Activated CD4-positive, CD25-positive, alpha-beta regulatory T cell treated with anti-CD3 and anti-CD28 coated beads, Interleukin-2, amount 50 U/mL, for 16 hours (primary cell): ENCODE results near the gene NTHL1.

Experiments used
- DNase-seq: peaks from one replicate; pipeline ENCODE4 v3.0.0-alpha.2; 2020; ENCODE audit warnings: low read depth, low spot score

Gene NTHL1

DNA sequence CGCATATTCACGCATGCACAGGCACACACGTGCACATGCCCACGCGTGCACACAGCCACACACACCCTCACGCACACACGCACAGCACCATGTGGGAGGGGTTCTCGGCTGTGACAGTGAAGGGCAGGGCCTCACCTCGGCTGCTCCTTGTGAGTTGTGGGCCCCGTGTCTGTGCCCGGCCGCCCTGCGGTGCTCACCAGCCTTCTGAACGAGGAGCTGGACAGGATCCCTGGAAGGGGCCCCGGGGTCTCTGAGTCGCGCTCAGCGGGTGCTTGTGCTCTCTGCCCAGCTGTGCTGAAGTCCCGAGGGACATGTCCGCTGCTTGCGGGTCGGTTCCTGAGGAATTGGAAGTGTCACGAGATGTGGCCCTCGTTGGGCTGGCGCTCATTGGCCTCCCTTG lies 16.2 kb upstream of the NTHL1 start:
- DNase-seq, result no peak

GRCh38 chr16:2062801-2063200 lies 15.2 kb upstream of the NTHL1 start:
- no peak for DNase-seq

- DNase-seq, result no peak
Measured at GRCh38 chr16:2061526-2061925, 13.9 kb upstream of the NTHL1 start.

GRCh38 chr16:2061023-2061422 lies 13.4 kb upstream of the NTHL1 start:
- DNase-seq, result no peak

DNA sequence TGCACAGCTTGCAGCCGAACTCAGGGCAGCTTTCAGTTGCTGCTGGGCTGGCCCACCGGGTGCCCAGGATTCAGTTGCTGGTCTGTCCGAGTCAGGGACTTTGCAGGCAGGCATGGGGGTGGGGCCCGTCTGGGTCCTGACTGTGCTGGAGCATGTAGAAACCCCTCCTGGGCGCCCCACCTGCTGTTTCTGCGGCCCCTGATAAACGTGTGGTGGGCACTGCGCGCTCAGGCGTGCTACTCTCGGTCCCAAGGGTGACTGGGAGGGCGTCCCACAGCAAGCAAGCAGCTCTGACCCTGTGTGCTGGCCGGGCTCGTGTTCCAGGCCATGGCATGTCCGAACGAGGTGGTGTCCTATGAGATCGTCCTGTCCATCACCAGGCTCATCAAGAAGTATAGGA lies 12.7 kb upstream of the NTHL1 start:
- no peak for DNase-seq

DNA sequence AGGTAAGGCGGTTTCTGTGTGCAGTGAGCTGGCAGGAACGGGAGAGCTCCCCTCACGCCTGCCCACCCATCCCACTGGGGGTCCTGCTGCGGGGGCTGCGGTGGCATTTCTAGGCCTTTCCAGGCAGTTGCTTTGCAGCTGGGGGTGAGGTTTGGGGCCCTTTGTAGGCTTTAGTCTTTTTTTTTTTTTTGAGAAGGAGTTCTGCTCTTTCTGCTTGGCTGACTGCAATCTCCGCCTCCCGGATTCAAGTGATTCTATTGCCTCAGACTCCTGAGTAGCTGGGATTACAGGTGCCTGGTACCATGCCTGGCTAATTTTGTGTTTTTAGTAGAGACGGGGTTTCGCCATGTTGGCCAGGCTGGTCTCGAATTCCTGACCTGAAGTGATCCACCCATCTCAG lies 11.2 kb upstream of the NTHL1 start:
- no peak for DNase-seq

DNA sequence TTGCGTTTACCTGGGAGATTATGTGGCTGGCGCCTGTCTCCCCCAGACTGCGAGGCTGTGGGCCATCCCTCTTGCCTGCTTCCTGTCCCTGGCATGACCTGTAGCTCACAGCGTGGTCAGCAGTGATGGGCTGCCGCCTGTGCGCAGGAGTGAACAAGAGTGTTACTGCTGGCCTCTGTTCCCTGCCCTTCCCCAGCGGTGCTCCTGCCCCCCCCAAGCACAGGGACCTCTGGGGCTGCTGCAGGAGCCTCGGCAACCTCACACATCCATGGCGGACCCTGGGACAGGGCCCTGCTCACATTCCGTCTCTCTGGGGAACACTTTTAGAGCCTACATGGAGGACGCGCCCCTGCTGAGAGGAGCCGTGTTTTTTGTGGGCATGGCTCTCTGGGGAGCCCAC lies 10.8 kb upstream of the NTHL1 start:
- no peak for DNase-seq

GRCh38 chr16:2057438-2057837 lies 9.8 kb upstream of the NTHL1 start:
- no peak for DNase-seq

DNA sequence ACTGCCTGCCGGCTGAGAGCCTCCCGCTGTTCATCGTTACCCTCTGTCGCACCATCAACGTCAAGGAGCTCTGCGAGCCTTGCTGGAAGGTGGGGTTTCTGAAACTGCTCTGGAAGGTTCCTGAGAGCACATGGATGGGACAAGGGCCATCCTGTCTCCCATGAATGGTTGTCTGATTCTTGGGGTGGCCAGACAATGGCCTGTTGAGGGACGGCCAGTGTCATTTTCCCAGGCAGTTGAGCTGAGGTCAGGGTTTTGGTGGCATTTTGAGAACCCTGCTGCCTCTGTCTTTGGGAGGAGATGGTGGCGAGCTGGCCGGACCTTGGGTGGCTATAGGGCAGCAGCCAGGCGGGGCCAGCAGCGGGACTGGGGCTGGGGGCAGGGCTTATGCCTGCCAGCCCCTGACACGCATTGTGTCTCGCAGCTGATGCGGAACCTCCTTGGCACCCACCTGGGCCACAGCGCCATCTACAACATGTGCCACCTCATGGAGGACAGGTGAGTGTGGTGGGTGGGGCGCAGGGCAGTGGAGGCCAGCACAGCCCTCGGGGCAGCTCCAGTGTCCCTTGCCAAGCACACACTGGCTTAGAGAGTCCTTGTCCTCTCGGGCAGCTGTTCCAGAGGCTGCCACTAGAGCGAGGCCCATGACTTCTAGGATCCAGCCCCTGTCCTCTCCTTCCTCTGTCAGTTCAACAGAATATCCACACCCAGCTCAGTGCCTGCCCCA lies 9.2 kb upstream of the NTHL1 start:
- no peak for DNase-seq

DNA sequence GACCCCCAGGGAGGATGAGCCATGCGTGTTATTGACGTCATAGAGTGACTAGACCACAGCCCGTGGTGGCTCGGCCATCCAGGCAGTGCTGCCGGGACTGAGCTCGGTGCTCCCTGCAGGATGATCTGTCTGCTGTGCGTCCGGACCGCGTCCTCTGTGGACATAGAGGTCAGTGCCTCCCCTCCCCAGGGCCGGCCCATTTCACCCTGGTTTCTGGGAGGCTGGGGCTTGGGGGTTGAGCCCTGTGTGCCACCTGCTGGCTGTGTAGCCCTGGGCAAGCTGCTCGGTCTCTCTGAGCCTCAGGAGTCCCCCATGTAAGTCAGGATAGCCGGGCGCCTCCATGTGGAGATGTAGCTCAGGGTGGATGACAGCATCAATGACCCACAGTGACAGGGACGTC lies 8.4 kb upstream of the NTHL1 start:
- DNase-seq, result no peak

GRCh38 chr16:2054543-2055245 lies 7.1 kb upstream of the NTHL1 start:
- DNase-seq, result no peak

DNA sequence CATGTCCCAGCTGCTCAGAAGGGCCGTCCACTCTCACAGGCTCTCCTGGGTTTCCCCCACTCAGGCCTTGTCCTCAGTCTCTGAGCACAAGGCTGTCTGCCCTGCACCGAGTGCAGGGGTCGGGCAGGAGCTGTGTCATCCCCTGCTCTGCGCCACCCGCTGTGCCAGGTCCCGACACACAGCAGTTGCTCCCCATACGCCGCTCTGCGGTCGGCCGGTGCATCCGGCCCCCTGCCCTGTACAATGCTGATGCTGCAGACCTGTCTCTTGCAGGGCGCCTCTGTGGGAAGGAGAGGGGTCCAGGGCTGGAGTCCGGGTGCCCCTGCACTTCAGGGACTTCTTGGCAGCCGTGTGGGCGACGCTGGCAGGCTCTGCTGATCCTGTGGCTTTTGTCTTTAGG lies 6.3 kb upstream of the NTHL1 start:
- no peak for DNase-seq

DNA sequence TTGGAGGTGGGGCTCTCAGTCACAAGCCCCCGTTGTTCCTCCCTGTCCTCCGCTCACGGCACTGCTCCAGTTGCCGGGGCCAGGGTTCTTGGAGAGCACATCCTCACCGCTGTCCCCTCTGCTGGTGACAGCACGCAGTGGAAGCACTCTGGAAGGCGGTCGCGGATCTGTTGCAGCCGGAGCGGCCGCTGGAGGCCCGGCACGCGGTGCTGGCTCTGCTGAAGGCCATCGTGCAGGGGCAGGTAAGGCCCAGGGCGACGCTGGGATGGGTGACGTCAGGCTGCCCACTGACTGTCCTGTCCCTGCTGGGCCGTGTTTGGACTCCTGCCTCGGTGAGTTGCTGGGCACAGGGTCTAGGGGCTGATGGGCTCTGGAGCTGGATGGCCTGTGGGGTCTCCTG lies 5.6 kb upstream of the NTHL1 start:
- no peak for DNase-seq

GRCh38 chr16:2048116-2048543 lies 496 bp upstream of the NTHL1 start:
- no peak for DNase-seq

DNA sequence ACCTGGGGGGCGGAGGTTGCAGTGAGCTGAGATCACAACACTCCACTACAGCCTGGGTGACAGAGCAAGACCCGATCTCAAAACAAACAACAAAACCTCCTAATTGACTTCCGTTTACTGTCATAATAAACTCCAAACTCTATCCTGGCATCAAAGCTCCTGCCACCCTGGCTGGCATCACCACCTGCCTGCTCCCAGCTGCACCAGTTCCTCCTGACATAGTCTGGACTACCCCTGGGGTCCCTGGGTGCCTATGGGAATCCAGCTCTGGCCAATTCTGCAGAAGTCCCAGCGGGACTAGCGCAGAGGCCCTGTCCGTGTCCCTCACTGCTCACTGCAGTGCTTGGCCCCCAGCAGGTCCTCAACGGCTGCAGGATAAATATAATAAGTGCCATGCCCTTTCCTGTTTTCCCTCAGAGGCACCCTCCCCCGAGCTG lies 723 bp downstream of the NTHL1 start:
- DNase-seq, result no peak

DNA sequence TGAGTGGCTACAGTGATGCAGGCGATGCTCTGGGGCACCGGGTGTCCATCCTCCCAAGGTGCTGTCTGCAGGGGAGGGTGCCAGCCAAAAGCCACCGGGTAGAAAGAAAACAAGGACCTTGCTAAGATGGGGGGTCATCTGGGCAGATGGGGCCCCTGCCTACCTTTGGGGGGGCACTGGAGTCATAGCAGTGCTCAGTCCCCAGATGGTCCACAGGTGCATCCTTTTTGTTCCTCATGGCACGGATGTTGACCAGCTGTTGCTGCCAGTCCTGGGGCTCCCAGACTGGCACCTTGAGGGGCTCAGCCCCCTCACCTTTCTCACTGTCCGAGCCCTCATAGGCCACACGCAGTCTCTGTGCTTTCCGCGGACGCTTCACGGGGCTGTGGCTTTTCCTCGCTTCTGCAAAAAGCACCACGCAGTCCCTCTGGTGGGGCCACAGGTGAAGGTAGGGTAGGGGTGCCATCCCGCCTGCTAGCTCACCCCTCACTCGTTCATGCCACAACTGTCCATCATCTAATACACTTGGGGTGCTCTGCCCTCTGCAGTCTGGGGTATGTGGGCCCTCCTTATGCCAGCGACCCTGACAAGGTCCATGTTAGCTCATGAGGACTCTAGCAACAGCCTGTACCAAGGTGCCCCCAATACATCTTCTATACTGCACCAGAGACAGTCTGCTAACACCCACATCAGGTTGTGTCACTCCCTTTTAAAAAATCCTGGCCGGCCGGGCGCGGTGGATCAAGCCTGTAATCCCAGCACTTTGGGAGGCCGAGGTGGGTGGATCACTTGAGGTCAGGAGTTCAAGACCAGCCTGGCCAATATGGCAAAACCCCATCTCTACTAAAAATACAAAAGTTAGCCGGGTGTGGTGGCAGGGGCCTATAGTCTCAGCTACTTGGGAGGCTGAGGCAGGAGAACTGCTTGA lies 1.4 kb downstream of the NTHL1 start:
- DNase-seq, result no peak

GRCh38 chr16:2044541-2044940 lies 3.1 kb downstream of the NTHL1 start:
- no peak for DNase-seq

DNA sequence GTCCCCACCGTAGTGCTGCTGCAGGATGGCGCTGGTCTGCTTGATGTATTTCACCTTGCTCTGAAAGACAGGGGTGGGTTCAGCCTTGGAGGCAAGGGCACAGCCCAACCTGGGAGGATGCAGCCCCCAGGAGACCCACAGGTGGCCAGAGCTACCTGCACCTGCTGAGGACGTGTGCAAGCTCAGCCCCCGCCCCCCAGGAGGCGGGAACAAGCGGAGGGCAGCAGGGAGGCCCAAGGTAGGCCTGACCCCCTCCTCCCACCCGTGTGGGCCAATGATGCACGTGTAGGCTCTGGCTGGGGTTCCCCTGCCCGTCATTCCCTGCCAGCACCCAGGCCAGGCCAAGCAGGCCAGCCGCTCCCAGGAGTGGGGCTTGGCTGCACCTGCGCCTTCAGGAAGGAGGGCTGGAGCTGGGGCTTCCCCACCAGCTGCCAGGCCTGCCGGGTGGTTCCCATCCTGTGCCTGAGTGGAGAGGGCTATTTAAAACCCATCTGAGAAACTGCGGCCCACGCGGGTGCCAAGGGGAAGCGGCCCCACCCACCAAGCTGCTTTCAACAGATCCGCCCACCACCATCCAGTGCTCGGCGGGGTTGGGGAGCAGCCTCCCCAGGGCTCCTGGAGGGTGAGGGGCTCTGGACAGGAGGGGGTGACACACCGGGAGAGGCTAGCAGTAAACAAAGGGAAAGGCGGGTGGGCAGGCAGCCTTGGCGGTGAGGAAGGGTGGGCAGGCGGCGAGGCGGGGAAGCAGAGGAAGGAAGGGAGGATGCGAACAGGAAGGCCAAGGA lies 3.8 kb downstream of the NTHL1 start:
- DNase-seq, result no peak

GRCh38 chr16:2042986-2043666 lies 4.5 kb downstream of the NTHL1 start:
- DNase-seq, result no peak

DNA sequence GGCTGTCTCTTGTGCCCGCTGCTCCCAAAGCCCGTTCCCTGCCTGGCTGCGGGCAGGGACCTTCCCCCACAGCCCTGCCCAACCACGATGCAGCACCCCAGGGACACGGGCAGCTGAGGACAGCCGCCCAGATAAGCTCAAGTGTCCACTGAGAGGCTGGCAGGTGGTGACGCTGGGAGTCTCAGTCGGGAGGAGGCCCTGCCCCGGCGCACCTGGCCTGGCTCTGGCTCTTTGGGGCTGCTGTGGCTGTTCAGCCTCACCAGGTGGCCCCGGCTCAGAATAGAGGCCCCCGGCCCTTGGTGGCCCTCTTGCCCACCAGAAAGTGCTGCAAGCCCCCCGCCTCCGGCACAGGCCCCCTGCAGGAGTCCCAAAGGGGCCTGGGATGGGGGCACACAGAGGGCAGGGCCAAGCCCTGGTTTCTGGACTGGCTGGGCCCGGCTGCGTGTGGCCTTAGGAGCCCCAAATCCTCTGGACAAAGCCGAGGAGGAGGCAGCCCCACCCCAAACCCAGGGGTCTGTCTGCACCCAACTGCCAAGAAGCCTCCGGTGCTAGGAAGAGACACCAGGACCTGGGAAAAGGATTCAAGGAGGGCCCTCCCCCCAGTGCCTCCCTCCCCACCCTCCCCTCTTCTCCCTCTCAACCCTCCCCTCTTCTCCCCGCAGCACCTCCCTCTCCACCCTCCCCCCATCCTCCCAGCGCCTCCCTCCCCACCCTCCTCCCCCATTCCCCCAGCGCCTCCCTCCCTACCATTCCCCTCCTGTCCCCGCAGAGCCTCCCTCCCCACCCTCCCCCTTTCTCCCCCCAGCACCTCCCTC lies 5.3 kb downstream of the NTHL1 start:
- no peak for DNase-seq
